HG03135 (cell line): ENCODE results near the gene FCHO2.
"Not testable (repeated sequence)": the region's sequence is repeated elsewhere in the genome, so short reads cannot be mapped to it uniquely, and the experiment has no call there.

ENCODE experiments used
- ATAC-seq: cut with Tn5 transposase; IDR thresholded peaks from one replicate; pipeline ENCODE4 v1.9.1; 2021; ENCODE audit warnings: mild to moderate bottlenecking, moderate library complexity; ENCODE audit not compliant: unreplicated experiment

Gene FCHO2

DNA sequence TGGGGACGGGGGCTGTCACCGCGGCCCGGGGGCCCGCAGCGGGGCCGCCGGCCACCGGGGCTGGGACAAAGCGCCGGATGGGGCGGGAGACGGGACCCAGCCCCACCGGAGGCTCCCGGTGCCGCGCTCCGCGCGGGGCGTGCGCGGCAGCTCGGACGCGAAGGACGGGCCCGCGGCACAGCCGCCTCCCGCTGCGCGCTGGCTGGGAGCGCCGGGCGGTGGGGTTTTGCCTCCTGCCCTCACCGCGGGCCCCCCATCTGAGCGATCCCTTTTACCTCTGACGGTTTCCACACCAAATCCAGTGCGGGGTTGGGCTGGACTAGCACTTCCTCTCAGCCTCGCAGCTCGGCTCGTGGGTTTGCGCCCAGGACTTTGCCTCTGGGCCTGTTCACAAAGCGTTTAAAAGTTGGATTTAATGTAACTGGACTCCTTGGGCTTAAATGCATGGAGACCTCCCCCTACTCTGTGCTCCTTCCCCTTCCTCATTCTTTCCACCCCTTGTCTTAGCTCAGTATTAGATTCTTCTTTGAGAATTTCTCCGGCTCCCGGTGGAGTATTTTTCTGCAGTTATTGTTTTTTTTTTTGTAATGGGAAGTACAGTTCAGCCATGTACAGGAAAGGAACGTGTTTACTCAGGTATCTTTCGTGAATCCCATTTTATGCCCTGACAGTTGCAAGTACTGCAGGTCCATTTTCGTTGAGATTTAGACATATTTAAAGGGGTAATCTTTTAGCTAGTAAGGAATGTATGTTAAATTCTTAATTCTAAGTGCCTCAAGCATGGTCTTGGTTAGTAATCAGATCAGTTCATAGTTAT, 691 bp downstream of the FCHO2 start:
- peak; percentile 43 for ATAC-seq

DNA sequence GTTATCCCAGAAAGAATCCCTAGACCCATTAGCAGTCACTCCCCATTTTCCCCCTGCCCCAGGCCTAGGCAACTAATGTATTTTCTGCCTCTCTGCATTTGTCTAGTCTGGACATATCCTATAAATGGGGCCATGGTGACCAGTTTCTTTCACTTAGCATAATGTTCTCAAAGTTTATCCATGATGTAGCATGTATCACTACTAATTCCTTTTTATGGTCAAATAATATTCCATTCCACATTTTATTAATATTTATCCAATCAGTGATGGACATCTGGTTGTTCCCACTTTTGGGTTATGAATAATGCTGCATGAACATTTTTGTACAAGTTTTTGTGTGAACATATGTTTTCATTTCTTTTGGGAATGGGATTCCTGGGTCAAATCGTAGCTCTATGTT, 1.5 kb downstream of the FCHO2 start:
- ATAC-seq, result no peak

DNA sequence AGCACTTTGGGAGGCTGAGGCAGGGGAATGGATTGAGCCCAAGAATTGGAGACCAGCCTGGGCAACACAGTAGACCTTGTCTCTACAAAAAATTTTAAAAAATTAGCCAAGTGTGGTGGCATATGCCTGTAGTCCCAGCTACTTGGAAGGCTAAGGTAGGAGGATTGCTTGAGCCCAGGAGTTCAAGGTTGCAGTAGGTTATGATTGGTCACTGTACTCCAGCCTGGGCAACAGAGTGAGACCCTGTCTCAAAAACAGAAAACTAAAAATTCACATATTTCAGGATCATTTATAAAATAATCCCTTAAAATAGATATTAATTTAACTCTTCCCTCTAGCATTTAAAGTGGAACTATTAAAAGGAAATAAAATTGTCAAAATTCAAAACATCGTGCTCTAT, 3.4 kb downstream of the FCHO2 start:
- ATAC-seq, result no peak

GRCh38 chr5:72974481-72974880, 18.6 kb downstream of the FCHO2 start:
- not testable (repeated sequence) for ATAC-seq

GRCh38 chr5:72976810-72977209, 21.0 kb downstream of the FCHO2 start:
- not testable (repeated sequence) for ATAC-seq

DNA sequence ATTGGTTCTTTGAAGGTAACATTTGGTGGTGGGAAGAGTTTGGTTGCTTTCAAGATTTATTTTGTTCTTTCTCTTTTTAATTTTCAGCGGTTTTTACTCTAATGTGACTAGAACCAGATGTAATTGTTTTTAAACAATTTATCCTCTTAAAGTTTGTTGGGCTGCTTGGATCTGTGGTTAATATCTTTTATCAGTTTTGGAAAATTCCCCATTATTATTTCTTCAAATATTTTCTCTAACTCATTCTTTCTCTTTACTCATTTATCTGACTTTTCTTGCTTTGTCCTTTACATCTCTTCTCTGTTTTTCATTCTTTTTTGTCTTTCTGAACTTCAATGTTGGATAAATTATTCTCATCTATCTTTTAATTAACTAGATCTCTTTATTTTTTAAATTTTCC, 29.9 kb downstream of the FCHO2 start:
- no peak for ATAC-seq

DNA sequence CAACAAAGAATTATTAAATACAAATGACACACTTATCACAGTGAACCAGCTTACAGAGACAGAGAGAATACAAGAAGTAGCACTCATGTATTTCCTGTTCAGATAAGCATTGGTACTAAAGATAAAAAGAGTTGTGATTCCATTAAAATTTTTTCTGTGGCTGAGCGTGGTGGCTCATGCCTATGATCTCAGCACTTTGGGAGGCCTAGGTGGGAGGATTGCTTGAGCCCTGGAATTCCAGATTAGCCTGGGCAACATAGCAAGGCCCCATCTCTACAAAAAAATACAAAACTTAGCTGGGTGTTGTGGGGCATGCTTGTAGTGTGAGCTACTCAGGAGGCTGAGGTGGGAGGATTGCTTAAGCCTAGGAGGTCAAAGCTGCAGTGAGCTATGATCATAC, 32.9 kb downstream of the FCHO2 start:
- no peak for ATAC-seq

GRCh38 chr5:72991394-72991793, 35.6 kb downstream of the FCHO2 start:
- ATAC-seq, result no peak

DNA sequence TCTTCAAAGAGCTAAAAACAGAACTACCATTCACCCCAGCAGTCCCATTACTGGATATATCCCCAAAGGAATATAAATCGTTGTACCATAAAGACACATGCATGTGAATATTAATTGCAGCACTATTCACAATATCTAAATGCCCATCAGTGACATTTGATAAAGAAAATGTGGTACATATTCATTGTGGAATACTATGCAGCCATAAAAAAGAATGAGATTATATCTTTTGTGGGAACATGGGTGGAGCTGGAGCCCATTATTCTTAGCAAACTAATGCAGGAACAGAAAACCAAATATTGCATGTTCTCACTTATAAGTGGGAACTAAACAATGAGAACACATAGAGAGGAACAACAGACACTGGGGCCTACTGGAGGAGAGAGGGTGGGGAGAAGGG, 38.7 kb downstream of the FCHO2 start:
- ATAC-seq, result no peak

DNA sequence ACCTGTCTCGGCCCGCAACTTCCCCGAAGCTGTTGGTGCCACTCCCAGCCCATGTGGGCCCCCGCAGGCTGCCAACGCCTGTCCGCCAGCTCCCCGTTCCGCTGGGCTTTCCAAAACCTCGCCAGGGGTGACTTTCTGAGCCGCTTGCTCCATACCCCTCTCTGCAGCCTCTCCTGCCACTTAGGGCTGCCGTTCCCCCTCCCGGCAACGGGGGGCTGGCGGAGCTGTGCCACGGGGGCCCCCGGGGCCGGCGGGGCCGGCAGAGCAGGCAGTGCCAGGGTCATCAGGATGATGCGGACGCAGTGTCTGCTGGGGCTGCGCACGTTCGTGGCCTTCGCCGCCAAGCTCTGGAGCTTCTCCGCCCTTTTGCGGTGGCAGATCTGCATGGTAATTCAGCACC, 40.8 kb downstream of the FCHO2 start:
- ATAC-seq, result no peak

DNA sequence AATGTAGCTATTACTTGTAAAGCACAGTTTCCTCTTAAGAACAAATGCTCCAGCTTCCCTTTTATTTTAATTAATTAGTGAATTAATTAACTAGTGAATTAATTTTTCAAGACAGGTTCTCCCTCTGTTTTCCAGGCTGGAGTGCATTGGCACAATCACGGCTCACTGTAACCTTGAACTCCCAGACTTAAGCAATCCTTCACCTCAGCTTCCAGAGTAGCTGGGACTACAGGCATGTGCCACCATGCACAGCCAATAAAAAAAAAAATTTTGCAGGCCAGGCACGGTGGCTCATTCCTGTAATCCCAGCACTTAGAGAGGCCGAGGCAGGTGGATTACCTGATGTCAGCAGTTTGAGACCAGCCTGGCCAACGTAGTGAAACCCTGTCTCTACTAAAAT, 44.1 kb downstream of the FCHO2 start:
- no peak for ATAC-seq

DNA sequence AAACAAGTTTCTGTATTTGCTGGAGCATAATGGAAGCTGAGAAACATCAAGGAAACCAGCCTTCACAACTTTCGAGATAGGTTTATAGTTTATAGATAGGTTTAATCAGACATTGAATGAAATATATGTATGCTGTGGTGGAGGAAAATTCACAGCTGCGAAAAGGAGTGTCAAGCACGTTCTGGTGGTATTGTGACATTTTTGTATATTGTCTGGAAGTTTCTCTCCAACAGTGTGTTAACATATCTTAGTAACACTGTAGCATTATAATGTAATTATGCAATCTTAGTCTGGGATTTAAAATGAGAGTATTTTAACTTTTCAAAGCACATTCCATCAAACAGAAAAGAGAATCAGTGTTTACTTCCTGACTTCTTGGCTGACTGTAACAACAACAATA, 50.0 kb downstream of the FCHO2 start:
- ATAC-seq, result no peak

DNA sequence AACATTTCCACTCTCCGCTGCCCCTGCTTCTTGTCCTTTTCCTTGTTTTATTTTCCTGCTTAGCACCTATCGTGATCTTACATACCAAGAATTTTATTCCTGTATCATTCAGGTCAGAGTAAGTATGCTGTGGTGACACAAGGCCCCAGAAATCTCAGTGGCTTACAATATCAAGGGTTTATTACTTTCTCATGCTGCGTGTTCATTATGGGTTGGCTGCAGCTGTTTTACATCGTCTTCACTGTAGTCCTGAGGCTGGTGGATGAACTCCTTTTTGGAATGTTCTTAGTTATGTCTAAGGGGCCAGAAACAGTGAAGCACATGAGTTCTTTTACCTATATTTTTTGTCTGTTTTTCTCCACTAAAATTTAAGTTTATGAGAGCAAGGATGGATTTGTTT, 51.2 kb downstream of the FCHO2 start:
- no peak for ATAC-seq

DNA sequence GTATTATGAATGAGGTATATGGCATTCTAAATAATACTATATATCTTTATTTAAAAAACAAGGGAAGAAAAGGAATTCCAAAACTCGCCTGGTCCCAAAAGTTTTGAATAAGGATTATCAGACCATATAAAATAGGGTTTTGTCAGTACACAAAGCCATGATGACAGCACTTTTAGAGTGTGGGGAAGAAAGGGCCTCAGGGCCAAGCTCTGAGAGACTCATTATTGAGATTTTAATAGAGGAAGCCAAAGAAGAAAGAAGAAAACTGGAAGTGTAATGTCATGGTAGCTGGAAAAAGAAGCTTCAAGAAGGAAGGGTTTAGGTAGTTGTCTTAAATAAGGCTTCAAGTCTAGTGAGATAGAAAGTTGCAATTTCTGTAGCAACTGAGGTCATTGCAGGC, 53.0 kb downstream of the FCHO2 start:
- ATAC-seq, result no peak

DNA sequence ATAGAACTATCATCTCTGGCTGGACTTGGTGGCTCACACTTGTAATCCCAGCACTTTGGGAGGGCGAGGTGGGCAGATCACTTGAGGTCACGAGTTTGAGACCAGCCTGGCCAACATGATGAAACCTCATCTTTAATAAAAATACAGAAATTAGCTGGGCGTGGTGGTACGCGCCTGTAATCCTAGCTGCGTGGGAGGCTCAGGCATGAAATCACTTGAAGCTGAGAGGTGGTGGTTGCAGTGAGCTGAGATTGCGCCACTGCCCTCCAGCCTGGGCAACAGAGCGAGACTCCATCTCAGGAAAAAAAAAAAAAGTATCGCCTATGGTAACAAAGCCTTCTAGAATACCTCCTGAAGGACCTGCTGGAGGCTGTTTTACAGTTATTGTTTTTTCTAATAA, 55.8 kb downstream of the FCHO2 start:
- not testable (repeated sequence) for ATAC-seq

- ATAC-seq, result no peak
These were observed 63.1 kb downstream of the FCHO2 start for GRCh38 chr5:73018892-73019291.

DNA sequence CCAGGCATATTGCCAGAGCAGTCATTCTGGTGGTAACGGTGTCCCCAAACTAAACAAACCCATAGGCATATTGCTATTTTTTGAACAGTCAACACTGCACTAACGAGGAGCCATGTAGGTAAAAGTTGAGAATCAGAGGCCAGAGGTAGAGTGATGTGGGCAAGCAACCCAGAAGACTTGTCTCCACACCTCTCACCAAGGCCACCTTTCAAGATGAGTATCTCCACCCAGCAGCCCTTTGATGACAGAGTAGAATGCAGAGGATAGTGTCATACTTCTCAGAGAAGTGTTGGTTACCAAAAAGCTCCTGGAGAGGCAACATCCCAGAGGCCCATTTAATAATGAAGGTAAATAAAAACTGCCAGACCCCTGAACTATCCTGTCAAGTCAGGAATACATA, 63.9 kb downstream of the FCHO2 start:
- ATAC-seq, result no peak

DNA sequence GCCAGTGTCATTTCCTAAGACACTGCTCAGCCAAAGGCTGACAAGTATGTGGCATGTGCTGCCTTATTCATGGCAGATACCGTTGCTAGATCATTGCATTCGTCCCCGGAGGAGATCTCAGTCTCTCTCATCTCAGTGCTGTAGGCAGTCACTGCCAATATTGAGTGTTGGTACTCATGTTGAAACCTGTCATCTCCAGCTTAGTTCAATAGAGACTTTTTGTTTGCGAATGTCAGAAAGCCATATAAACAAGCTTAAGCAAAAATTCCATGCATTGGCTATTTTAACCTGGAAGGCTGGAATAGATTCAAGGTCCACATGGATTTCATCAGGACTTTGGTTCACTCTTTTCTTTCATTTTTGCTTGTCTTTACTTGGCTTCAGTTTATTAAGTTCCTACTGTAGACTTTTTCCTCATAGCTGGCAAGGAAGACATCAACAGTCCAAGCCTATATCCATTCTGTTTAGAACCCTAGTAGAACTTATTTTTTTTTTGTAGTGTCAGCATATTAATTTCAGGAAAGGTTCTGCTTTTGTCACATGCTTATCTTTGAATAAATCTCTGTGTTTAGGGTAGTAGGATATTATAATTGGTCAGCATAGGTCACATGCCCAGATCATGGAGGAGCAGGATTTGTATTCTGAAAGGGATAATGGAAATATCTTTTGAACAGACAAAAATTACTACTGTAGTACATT, 66.8 kb downstream of the FCHO2 start:
- no peak for ATAC-seq

- not testable (repeated sequence) for ATAC-seq
These were observed 69.2 kb downstream of the FCHO2 start for GRCh38 chr5:73024946-73025544.

- no peak for ATAC-seq
These were observed 71.5 kb downstream of the FCHO2 start for GRCh38 chr5:73027361-73027760.

DNA sequence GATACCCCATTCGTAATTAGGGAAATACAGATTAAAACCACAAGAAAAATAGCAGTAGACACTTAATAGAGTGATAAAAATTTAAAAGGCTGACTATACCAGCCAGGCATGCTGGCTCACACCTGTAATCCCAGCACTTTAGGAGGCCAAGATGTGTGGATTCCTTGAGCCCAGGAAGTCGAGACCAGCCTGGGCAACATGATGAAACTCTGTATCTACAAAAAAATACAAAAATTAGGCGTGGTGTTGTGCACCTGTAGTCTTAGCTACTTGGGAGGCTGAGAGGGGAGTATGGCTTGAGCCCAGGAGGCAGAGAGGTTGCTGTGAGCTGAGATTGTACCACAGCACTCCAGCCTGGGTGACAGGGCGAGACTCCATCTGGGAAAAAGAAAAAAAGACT, 72.0 kb downstream of the FCHO2 start:
- ATAC-seq, result no peak

- ATAC-seq, result no peak
These were observed 73.3 kb downstream of the FCHO2 start for GRCh38 chr5:73028991-73029595.
